Measurements from ENCODE around the gene CFAP61. TPM values are rescaled to one million over a fixed set of nuclear protein-coding genes. Genes with fewer than 3 reads are reported as not detected.

Gene CFAP61
- total RNA-seq, 1 donor: not detected

DNA sequence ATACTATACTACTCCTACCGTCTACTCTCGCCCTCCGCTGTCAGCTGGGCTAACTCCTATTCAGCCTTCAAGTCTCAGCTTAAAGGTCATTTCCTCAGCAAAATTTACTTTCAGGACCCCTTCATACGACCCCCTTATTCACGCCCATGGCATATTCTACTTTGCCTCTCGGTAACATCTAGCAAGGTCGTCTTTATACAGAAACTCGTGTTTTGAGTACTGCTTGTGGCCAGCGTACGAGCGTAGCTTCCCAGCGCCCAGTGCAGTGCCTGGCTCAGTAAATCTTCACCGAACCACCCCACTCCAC is 612 bp upstream of the CFAP61 start:
- peak; percentile 35 for DNase-seq (ENCODE audit: insufficient read length, low spot score, missing footprints)
- peak overlapping the region; percentile 99 for H2AFZ ChIP-seq (ENCODE audit: low read length)
- H3K4me3 ChIP-seq (ENCODE audit: insufficient read depth, low read length): peak overlapping the region; percentile 100
- peaks cover 23% of the 10 kb centered on the region for H3K79me2 ChIP-seq (ENCODE audit: insufficient read depth, low read length)
- H3K36me3 ChIP-seq (ENCODE audit: insufficient read depth, low read length): peaks cover 35% of the 10 kb centered on the region
- no peaks in the 10 kb centered on the region for H3K9me3 ChIP-seq (ENCODE audit: low read depth, low read length)
- H4K20me1 ChIP-seq (ENCODE audit: insufficient read depth, low read length): peaks cover 6% of the 10 kb centered on the region
- TF ChIP-seq, protein P1, sequence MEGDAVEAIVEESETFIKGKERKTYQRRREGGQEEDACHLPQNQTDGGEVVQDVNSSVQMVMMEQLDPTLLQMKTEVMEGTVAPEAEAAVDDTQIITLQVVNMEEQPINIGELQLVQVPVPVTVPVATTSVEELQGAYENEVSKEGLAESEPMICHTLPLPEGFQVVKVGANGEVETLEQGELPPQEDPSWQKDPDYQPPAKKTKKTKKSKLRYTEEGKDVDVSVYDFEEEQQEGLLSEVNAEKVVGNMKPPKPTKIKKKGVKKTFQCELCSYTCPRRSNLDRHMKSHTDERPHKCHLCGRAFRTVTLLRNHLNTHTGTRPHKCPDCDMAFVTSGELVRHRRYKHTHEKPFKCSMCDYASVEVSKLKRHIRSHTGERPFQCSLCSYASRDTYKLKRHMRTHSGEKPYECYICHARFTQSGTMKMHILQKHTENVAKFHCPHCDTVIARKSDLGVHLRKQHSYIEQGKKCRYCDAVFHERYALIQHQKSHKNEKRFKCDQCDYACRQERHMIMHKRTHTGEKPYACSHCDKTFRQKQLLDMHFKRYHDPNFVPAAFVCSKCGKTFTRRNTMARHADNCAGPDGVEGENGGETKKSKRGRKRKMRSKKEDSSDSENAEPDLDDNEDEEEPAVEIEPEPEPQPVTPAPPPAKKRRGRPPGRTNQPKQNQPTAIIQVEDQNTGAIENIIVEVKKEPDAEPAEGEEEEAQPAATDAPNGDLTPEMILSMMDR (IDR thresholded peaks at IDR 0.05; ENCODE audit: extremely low read depth, low read depth, low read length): no peak
- peak overlapping the region; percentile 92 for H3K4me2 ChIP-seq (ENCODE audit: insufficient read depth, low read length)
- peak overlapping the region; percentile 86 for H3K27ac ChIP-seq (ENCODE audit: low read depth, low read length)
- peaks cover 3% of the 10 kb centered on the region for H3K27me3 ChIP-seq (ENCODE audit: insufficient read depth, low read length)
- H3K4me1 ChIP-seq (ENCODE audit: insufficient read depth, low read length): peaks cover 7% of the 10 kb centered on the region

DNA sequence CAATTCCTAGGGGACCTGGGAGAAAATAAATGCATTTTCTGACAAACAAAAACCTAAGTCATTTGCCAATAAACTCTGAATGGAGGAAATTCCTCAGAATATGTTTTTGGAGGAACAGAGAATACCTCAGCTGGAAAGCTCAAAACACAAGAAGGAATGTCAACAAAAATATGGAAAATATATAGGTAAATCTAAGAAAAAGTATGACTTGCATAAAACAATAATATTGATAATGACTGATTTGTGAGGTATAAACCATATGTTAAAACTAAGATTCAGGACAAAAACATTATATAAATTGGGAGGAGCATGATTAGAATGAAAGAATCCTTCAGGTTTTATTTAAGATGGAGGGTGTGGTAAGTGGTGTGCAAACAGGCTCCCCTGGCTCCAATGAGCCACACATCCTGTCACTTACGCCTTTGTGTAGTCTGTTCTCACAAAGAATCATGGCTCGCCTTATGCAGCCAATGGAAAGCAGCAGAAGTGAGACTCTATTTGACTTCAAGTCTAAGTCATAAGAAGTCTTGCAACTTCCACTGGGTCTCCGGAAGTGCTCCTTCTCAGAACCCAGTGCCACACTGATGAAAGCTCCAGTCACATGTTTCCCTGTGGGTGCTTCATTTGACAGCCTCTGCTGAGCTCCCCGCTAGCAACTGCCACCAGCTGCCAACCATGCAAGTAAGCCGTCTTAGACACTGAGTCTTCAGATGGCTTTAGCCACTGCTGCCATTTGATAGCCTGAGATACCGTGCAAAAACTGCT is 8.1 kb downstream of the CFAP61 start:
- no peak overlapping the region for H2AFZ ChIP-seq (ENCODE audit: low read length)
- no peak overlapping the region for H3K27ac ChIP-seq (ENCODE audit: low read depth, low read length)
- peaks cover 13% of the 10 kb centered on the region for H3K27me3 ChIP-seq (ENCODE audit: insufficient read depth, low read length)
- DNase-seq (ENCODE audit: insufficient read length, low spot score, missing footprints): no peak
- no peaks in the 10 kb centered on the region for H3K9me3 ChIP-seq (ENCODE audit: low read depth, low read length)
- H3K4me3 ChIP-seq (ENCODE audit: insufficient read depth, low read length): no peak overlapping the region
- TF ChIP-seq, protein P1 (IDR thresholded peaks at IDR 0.05; ENCODE audit: extremely low read depth, low read depth, low read length): no peak
- H3K36me3 ChIP-seq (ENCODE audit: insufficient read depth, low read length): no peaks in the 10 kb centered on the region
- H3K79me2 ChIP-seq (ENCODE audit: insufficient read depth, low read length): no peaks in the 10 kb centered on the region
- H4K20me1 ChIP-seq (ENCODE audit: insufficient read depth, low read length): no peaks in the 10 kb centered on the region
- no peaks in the 10 kb centered on the region for H3K4me1 ChIP-seq (ENCODE audit: insufficient read depth, low read length)
- H3K4me2 ChIP-seq (ENCODE audit: insufficient read depth, low read length): no peak overlapping the region

DNA sequence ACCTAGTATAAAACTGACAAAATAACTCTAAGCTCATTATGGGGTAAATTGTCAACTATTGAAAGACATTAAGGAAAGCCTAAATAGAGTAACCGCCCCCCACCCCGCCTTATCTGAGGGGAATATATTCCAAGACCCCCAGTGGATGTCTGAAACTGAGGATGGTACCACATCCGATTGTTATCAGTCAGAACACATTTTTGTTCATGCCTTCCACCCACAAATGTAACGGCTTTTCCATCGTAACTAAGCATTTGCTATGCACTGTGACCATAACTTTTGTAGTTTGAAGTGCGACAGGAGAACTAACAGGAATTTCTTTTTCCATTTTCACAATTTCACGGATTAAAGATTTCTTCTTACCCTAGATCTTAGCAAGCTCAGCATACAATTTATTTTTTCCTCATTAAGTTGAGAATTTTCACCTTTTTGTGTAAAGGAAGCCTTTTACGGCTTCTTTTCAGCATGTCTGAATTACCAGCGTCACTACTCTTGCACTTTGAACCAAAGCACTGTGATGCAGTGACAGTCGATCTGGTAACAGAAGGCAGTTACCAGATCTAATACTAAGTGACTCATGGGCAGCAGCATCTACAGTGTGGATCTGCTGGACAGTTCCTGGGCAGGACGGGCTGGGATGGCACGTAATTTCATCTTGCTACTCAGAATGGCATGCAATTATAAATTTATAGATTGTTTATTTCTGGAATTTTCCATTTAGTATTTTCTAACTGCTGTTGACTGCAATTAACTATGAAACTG is 11.8 kb downstream of the CFAP61 start:
- Histone ChIP-seq H2AFZ (ENCODE audit: low read length) (no peak overlapping the region), H3K27ac (ENCODE audit: low read depth, low read length) (no peak overlapping the region), H3K36me3 (ENCODE audit: insufficient read depth, low read length) (no peaks in the 10 kb centered on the region), H3K4me2 (ENCODE audit: insufficient read depth, low read length) (no peak overlapping the region), H3K4me3 (ENCODE audit: insufficient read depth, low read length) (no peak overlapping the region), H3K27me3 (ENCODE audit: insufficient read depth, low read length) (peaks cover 10% of the 10 kb centered on the region), H3K79me2 (ENCODE audit: insufficient read depth, low read length) (no peaks in the 10 kb centered on the region), H4K20me1 (ENCODE audit: insufficient read depth, low read length) (no peaks in the 10 kb centered on the region), H3K4me1 (ENCODE audit: insufficient read depth, low read length) (no peaks in the 10 kb centered on the region), H3K9me3 (ENCODE audit: low read depth, low read length) (no peaks in the 10 kb centered on the region)
- no peak for DNase-seq (ENCODE audit: insufficient read length, low spot score, missing footprints)
- TF ChIP-seq, protein P1 (IDR thresholded peaks at IDR 0.05; ENCODE audit: extremely low read depth, low read depth, low read length): no peak

DNA sequence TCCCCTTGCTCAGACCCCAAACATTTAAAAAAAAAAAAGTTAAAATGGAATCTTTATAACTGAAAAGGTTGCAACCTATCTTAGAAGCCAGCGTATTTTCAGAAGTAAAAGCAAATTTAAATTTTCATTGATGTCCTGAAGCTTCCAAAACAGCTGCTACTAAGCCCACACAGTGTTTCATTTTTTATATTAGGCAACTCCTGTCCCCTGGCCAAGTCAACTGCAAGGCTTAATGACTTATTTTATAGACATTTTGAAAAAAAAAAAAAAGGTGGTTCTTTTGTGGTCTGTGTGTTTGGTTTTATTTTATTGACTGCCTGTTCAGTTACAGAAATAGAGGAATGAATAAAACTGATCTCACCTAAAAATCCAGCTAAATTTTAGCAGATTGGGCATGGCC is 13.0 kb downstream of the CFAP61 start:
- Histone ChIP-seq H3K4me1 (ENCODE audit: insufficient read depth, low read length) (no peaks in the 10 kb centered on the region), H3K27me3 (ENCODE audit: insufficient read depth, low read length) (peaks cover 10% of the 10 kb centered on the region), H3K4me3 (ENCODE audit: insufficient read depth, low read length) (no peak overlapping the region), H4K20me1 (ENCODE audit: insufficient read depth, low read length) (no peaks in the 10 kb centered on the region), H3K79me2 (ENCODE audit: insufficient read depth, low read length) (no peaks in the 10 kb centered on the region), H3K36me3 (ENCODE audit: insufficient read depth, low read length) (no peaks in the 10 kb centered on the region), H2AFZ (ENCODE audit: low read length) (no peak overlapping the region), H3K9me3 (ENCODE audit: low read depth, low read length) (no peaks in the 10 kb centered on the region), H3K27ac (ENCODE audit: low read depth, low read length) (no peak overlapping the region), H3K4me2 (ENCODE audit: insufficient read depth, low read length) (no peak overlapping the region)
- DNase-seq (ENCODE audit: insufficient read length, low spot score, missing footprints): no peak
- TF ChIP-seq, protein P1 (IDR thresholded peaks at IDR 0.05; ENCODE audit: extremely low read depth, low read depth, low read length): no peak

Measured in osteoblast (primary cell).